Muscle layer of duodenum (tissue), 2 donors: ENCODE results near the gene ERBB4.

ENCODE experiments used
- H3K27ac ChIP-seq: one replicate; pipeline ENCODE4 v1.7.0; 2013; ENCODE audit warnings: mild to moderate bottlenecking, low read length
- H3K27me3 ChIP-seq: one replicate; pipeline ENCODE4 v1.7.0; 2013; ENCODE audit warnings: low read depth, mild to moderate bottlenecking, control low read depth, low read length
- H3K36me3 ChIP-seq, 2 donors: one replicate each; pipeline ENCODE4 v1.7.0; 2013; ENCODE audit warnings: low read length in 2 of 2, control low read depth in 1 of 2, mild to moderate bottlenecking in 1 of 2; ENCODE audit not compliant: insufficient read depth in 2 of 2, control insufficient read depth in 1 of 2
- H3K4me1 ChIP-seq, 2 donors: one replicate each; pipeline ENCODE4 v1.7.0; 2013; ENCODE audit warnings: low read length in 2 of 2, mild to moderate bottlenecking in 2 of 2, control low read depth in 1 of 2, moderate library complexity in 1 of 2; ENCODE audit not compliant: insufficient read depth in 2 of 2, control insufficient read depth in 1 of 2
- H3K4me3 ChIP-seq, 2 donors: one replicate each; pipeline ENCODE4 v1.7.0; 2013; ENCODE audit warnings: low read length in 2 of 2, low read depth in 1 of 2, mild to moderate bottlenecking in 1 of 2
- H3K9me3 ChIP-seq, 2 donors: one replicate each; pipeline ENCODE4 v1.7.0; 2013; ENCODE audit warnings: low read length in 2 of 2, control low read depth in 1 of 2, mild to moderate bottlenecking in 1 of 2; ENCODE audit not compliant: control insufficient read depth in 1 of 2
- donor health status: healthy.

Gene ERBB4

GRCh38 chr2:211802666-211803065, 735.9 kb downstream of the ERBB4 start:
- Histone ChIP-seq H3K9me3 (no peaks in the 10 kb centered on the region), H3K27ac (no peak overlapping the region), H3K27me3 (no peaks in the 10 kb centered on the region), H3K36me3 (no peaks in the 10 kb centered on the region), H3K4me3 (no peak overlapping the region), H3K4me1 (no peaks in the 10 kb centered on the region)

- Histone ChIP-seq H3K9me3 (no peaks in the 10 kb centered on the region), H3K4me1 (no peaks in the 10 kb centered on the region), H3K27me3 (no peaks in the 10 kb centered on the region), H3K27ac (no peak overlapping the region), H3K36me3 (no peaks in the 10 kb centered on the region), H3K4me3 (no peak overlapping the region)
Observed at GRCh38 chr2:211800001-211800400, 738.6 kb downstream of the ERBB4 start.

GRCh38 chr2:211798868-211799267, 739.7 kb downstream of the ERBB4 start:
- H3K36me3 ChIP-seq = no peaks in the 10 kb centered on the region
- H3K27ac ChIP-seq = no peak overlapping the region
- H3K9me3 ChIP-seq = no peaks in the 10 kb centered on the region
- H3K4me1 ChIP-seq = no peaks in the 10 kb centered on the region
- no peaks in the 10 kb centered on the region for H3K27me3 ChIP-seq
- H3K4me3 ChIP-seq = no peak overlapping the region

- no peaks in the 10 kb centered on the region for H3K4me1 ChIP-seq
Observed at GRCh38 chr2:211793690-211794089, 744.9 kb downstream of the ERBB4 start.

GRCh38 chr2:211789982-211790381, 748.6 kb downstream of the ERBB4 start:
- no peaks in the 10 kb centered on the region for H3K27me3 ChIP-seq
- H3K4me1 ChIP-seq = no peaks in the 10 kb centered on the region
- no peaks in the 10 kb centered on the region for H3K36me3 ChIP-seq
- H3K4me3 ChIP-seq = no peak overlapping the region
- H3K27ac ChIP-seq = no peak overlapping the region
- no peaks in the 10 kb centered on the region for H3K9me3 ChIP-seq

More at GRCh38 chr2:211793690-211794089, 744.9 kb downstream of the ERBB4 start:
- Histone ChIP-seq H3K27me3 (no peaks in the 10 kb centered on the region), H3K36me3 (no peaks in the 10 kb centered on the region), H3K27ac (no peak overlapping the region), H3K9me3 (no peaks in the 10 kb centered on the region), H3K4me3 (no peak overlapping the region)

GRCh38 chr2:211766689-211767088, 771.9 kb downstream of the ERBB4 start:
- no peaks in the 10 kb centered on the region for H3K27me3 ChIP-seq
- H3K4me3 ChIP-seq = peak overlapping the region in 1 of 2 donors; percentile 34
- H3K4me1 ChIP-seq = no peaks in the 10 kb centered on the region
- no peaks in the 10 kb centered on the region for H3K36me3 ChIP-seq
- H3K27ac ChIP-seq = no peak overlapping the region
- no peaks in the 10 kb centered on the region for H3K9me3 ChIP-seq

- H3K9me3 ChIP-seq = no peaks in the 10 kb centered on the region
- H3K4me3 ChIP-seq = no peak overlapping the region
- no peak overlapping the region for H3K27ac ChIP-seq
- H3K27me3 ChIP-seq = no peaks in the 10 kb centered on the region
- H3K36me3 ChIP-seq = no peaks in the 10 kb centered on the region
- H3K4me1 ChIP-seq = no peaks in the 10 kb centered on the region
Observed at GRCh38 chr2:211762479-211762878, 776.1 kb downstream of the ERBB4 start.

GRCh38 chr2:211760103-211760502, 778.5 kb downstream of the ERBB4 start:
- H3K4me1 ChIP-seq = no peaks in the 10 kb centered on the region
- H3K27ac ChIP-seq = no peak overlapping the region
- no peak overlapping the region for H3K4me3 ChIP-seq
- no peaks in the 10 kb centered on the region for H3K36me3 ChIP-seq
- H3K9me3 ChIP-seq = no peaks in the 10 kb centered on the region
- H3K27me3 ChIP-seq = no peaks in the 10 kb centered on the region

GRCh38 chr2:211756266-211756665, 782.3 kb downstream of the ERBB4 start:
- no peak overlapping the region for H3K4me3 ChIP-seq
- H3K27me3 ChIP-seq = no peaks in the 10 kb centered on the region
- no peaks in the 10 kb centered on the region for H3K36me3 ChIP-seq
- no peaks in the 10 kb centered on the region for H3K9me3 ChIP-seq
- H3K27ac ChIP-seq = no peak overlapping the region
- no peaks in the 10 kb centered on the region for H3K4me1 ChIP-seq

GRCh38 chr2:211755187-211755586, 783.4 kb downstream of the ERBB4 start:
- Histone ChIP-seq H3K27me3 (no peaks in the 10 kb centered on the region), H3K27ac (no peak overlapping the region)

GRCh38 chr2:211751848-211752247, 786.8 kb downstream of the ERBB4 start:
- H3K4me3 ChIP-seq = no peak overlapping the region
- H3K27ac ChIP-seq = no peak overlapping the region
- H3K9me3 ChIP-seq = no peaks in the 10 kb centered on the region
- no peaks in the 10 kb centered on the region for H3K27me3 ChIP-seq
- H3K36me3 ChIP-seq = no peaks in the 10 kb centered on the region
- no peaks in the 10 kb centered on the region for H3K4me1 ChIP-seq

More at GRCh38 chr2:211755187-211755586, 783.4 kb downstream of the ERBB4 start:
- no peaks in the 10 kb centered on the region for H3K4me1 ChIP-seq
- no peaks in the 10 kb centered on the region for H3K9me3 ChIP-seq
- H3K4me3 ChIP-seq = no peak overlapping the region
- H3K36me3 ChIP-seq = no peaks in the 10 kb centered on the region

- Histone ChIP-seq H3K27ac (no peak overlapping the region), H3K27me3 (no peaks in the 10 kb centered on the region), H3K4me3 (no peak overlapping the region), H3K4me1 (no peaks in the 10 kb centered on the region), H3K36me3 (no peaks in the 10 kb centered on the region), H3K9me3 (no peaks in the 10 kb centered on the region)
Observed at GRCh38 chr2:211748339-211748738, 790.3 kb downstream of the ERBB4 start.
